Measurements from ENCODE around the gene SYNGAP1. TPM values are rescaled to one million over a fixed set of nuclear protein-coding genes. Genes with fewer than 3 reads are reported as not detected.
"Not testable (repeated sequence)": the region's sequence is repeated elsewhere in the genome, so short reads cannot be mapped to it uniquely, and the experiment has no call there.

The SYNGAP1 gene
- total RNA-seq, 2 experiments from 2014 or later = 43.6 to 45.6 TPM

GRCh38 chr6:33481192-33481591, 61.3 kb downstream of the SYNGAP1 start:
- ChIA-PET POLR2A (no interaction called here), CTCF (interaction anchor here (0.8 kb wide), 1 partner anchor 34 kb away, joined by 3 read pairs; no protein-coding TSS in a partner anchor)
- Mint-ChIP-seq H3K27ac (no peak overlapping the region), H3K9me3 (ENCODE audit: low read depth) (no peaks in the 10 kb centered on the region), H3K4me3 (no peak overlapping the region), H3K4me1 (no peaks in the 10 kb centered on the region), H3K36me3 (ENCODE audit: low read depth) (no peaks in the 10 kb centered on the region), H3K27me3 (no peaks in the 10 kb centered on the region)
- ATAC-seq (no peak), DNase-seq (no peak)
- intact Hi-C loops (cut with DNase I, micrococcal nuclease) = no loop called here

- CTCF ChIA-PET = interaction anchor here (0.6 kb wide), 1 partner anchor 1408 kb away, joined by 4 read pairs; no protein-coding TSS in a partner anchor
- ATAC-seq; H3K36me3 Mint-ChIP-seq (ENCODE audit: low read depth); H3K4me1 Mint-ChIP-seq; intact Hi-C loops (cut with DNase I, micrococcal nuclease); H3K9me3 Mint-ChIP-seq (ENCODE audit: low read depth); H3K27me3 Mint-ChIP-seq; H3K4me3 Mint-ChIP-seq; POLR2A ChIA-PET; DNase-seq; H3K27ac Mint-ChIP-seq: not testable (repeated sequence)
Observed at GRCh38 chr6:33482620-33483019, 62.8 kb downstream of the SYNGAP1 start.

GRCh38 chr6:33483678-33484077, 63.8 kb downstream of the SYNGAP1 start:
- ChIA-PET POLR2A (no interaction called here), CTCF (interaction anchor here (0.7 kb wide), 1 partner anchor 17 kb away, joined by 3 read pairs; no protein-coding TSS in a partner anchor)
- Mint-ChIP-seq H3K36me3 (ENCODE audit: low read depth) (no peaks in the 10 kb centered on the region), H3K27ac (no peak overlapping the region), H3K27me3 (peaks cover 2% of the 10 kb centered on the region), H3K4me1 (no peaks in the 10 kb centered on the region), H3K9me3 (ENCODE audit: low read depth) (no peaks in the 10 kb centered on the region), H3K4me3 (no peak overlapping the region)
- no peak for ATAC-seq
- intact Hi-C loops (cut with DNase I, micrococcal nuclease) = no loop called here
- no peak for DNase-seq

- POLR2A ChIA-PET; intact Hi-C loops (cut with DNase I, micrococcal nuclease); ATAC-seq; H3K9me3 Mint-ChIP-seq (ENCODE audit: low read depth); H3K27me3 Mint-ChIP-seq; H3K27ac Mint-ChIP-seq; H3K36me3 Mint-ChIP-seq (ENCODE audit: low read depth); DNase-seq; H3K4me3 Mint-ChIP-seq; CTCF ChIA-PET; H3K4me1 Mint-ChIP-seq: not testable (repeated sequence)
Observed at GRCh38 chr6:33484673-33485262, 64.9 kb downstream of the SYNGAP1 start.

GRCh38 chr6:33485680-33486079, 65.8 kb downstream of the SYNGAP1 start:
- H3K4me1 Mint-ChIP-seq; H3K27ac Mint-ChIP-seq; H3K9me3 Mint-ChIP-seq (ENCODE audit: low read depth); DNase-seq; CTCF ChIA-PET; POLR2A ChIA-PET; H3K27me3 Mint-ChIP-seq; ATAC-seq; H3K36me3 Mint-ChIP-seq (ENCODE audit: low read depth); intact Hi-C loops (cut with DNase I, micrococcal nuclease); H3K4me3 Mint-ChIP-seq: not testable (repeated sequence)

- Mint-ChIP-seq H3K4me3 (no peak overlapping the region), H3K9me3 (ENCODE audit: low read depth) (no peaks in the 10 kb centered on the region), H3K36me3 (ENCODE audit: low read depth) (no peaks in the 10 kb centered on the region), H3K27ac (no peak overlapping the region), H3K4me1 (no peaks in the 10 kb centered on the region), H3K27me3 (peaks cover 4% of the 10 kb centered on the region)
- DNase-seq (no peak), ATAC-seq (no peak)
- ChIA-PET CTCF (no interaction called here), POLR2A (no interaction called here)
- intact Hi-C loops (cut with DNase I, micrococcal nuclease) = no loop called here
Observed at GRCh38 chr6:33488339-33488738, 68.5 kb downstream of the SYNGAP1 start.

- no peaks in the 10 kb centered on the region for H3K4me1 Mint-ChIP-seq
- no peak for DNase-seq
- ATAC-seq = peak; percentile 42
- H3K9me3 Mint-ChIP-seq (ENCODE audit: low read depth) = no peaks in the 10 kb centered on the region
- H3K36me3 Mint-ChIP-seq (ENCODE audit: low read depth) = no peaks in the 10 kb centered on the region
- peaks cover 4% of the 10 kb centered on the region for H3K27me3 Mint-ChIP-seq
- H3K4me3 Mint-ChIP-seq = no peak overlapping the region
- ChIA-PET POLR2A (interaction anchor here (0.5 kb wide), 1 partner anchor 191 kb away, joined by 5 read pairs; no protein-coding TSS in a partner anchor), CTCF (interaction anchor here (0.6 kb wide), 1 partner anchor 1666 kb away, joined by 3 read pairs; no protein-coding TSS in a partner anchor)
- intact Hi-C loops (cut with DNase I, micrococcal nuclease) = no loop called here
- no peak overlapping the region for H3K27ac Mint-ChIP-seq
Observed at GRCh38 chr6:33490198-33490597, 70.3 kb downstream of the SYNGAP1 start.

GRCh38 chr6:33490621-33491020, 70.8 kb downstream of the SYNGAP1 start:
- no peak overlapping the region for H3K4me3 Mint-ChIP-seq
- CTCF ChIA-PET = interaction anchor here (1.1 kb wide), 1 partner anchor 13 kb away, joined by 4 read pairs; no protein-coding TSS in a partner anchor
- no peak overlapping the region for H3K27ac Mint-ChIP-seq
- ATAC-seq (no peak), DNase-seq (no peak)
- POLR2A ChIA-PET = interaction anchor here (0.5 kb wide), 1 partner anchor 191 kb away, joined by 5 read pairs; no protein-coding TSS in a partner anchor
- intact Hi-C loops (cut with DNase I, micrococcal nuclease) = no loop called here
- H3K27me3 Mint-ChIP-seq = peaks cover 4% of the 10 kb centered on the region
- H3K36me3 Mint-ChIP-seq (ENCODE audit: low read depth) = no peaks in the 10 kb centered on the region
- no peaks in the 10 kb centered on the region for H3K4me1 Mint-ChIP-seq
- H3K9me3 Mint-ChIP-seq (ENCODE audit: low read depth) = no peaks in the 10 kb centered on the region

GRCh38 chr6:33492093-33492492, 72.2 kb downstream of the SYNGAP1 start:
- DNase-seq = no peak
- peaks cover 2% of the 10 kb centered on the region for H3K27me3 Mint-ChIP-seq
- ChIA-PET POLR2A (no interaction called here), CTCF (no interaction called here)
- intact Hi-C loops (cut with DNase I, micrococcal nuclease) = no loop called here
- no peak overlapping the region for H3K4me3 Mint-ChIP-seq
- no peak overlapping the region for H3K27ac Mint-ChIP-seq
- ATAC-seq = no peak
- H3K36me3 Mint-ChIP-seq (ENCODE audit: low read depth) = no peaks in the 10 kb centered on the region
- no peaks in the 10 kb centered on the region for H3K4me1 Mint-ChIP-seq
- H3K9me3 Mint-ChIP-seq (ENCODE audit: low read depth) = no peaks in the 10 kb centered on the region

- ChIA-PET CTCF (interaction anchor here (0.6 to 0.8 kb wide), 2 partner anchors 13 to 127 kb away, joined by 3 read pairs; no protein-coding TSS in a partner anchor), POLR2A (no interaction called here)
- no peaks in the 10 kb centered on the region for H3K27me3 Mint-ChIP-seq
- no peak for ATAC-seq
- no peak overlapping the region for H3K4me3 Mint-ChIP-seq
- H3K27ac Mint-ChIP-seq = no peak overlapping the region
- intact Hi-C loops (cut with DNase I, micrococcal nuclease) = no loop called here
- DNase-seq = no peak
- H3K4me1 Mint-ChIP-seq = no peaks in the 10 kb centered on the region
- H3K36me3 Mint-ChIP-seq (ENCODE audit: low read depth) = no peaks in the 10 kb centered on the region
- H3K9me3 Mint-ChIP-seq (ENCODE audit: low read depth) = no peaks in the 10 kb centered on the region
Observed at GRCh38 chr6:33497157-33497556, 77.3 kb downstream of the SYNGAP1 start.

GRCh38 chr6:33502486-33502885, 82.6 kb downstream of the SYNGAP1 start:
- intact Hi-C loops (cut with DNase I, micrococcal nuclease) = no loop called here
- ATAC-seq (no peak), DNase-seq (no peak)
- no peaks in the 10 kb centered on the region for H3K36me3 Mint-ChIP-seq (ENCODE audit: low read depth)
- CTCF ChIA-PET = no interaction called here
- no peak overlapping the region for H3K4me3 Mint-ChIP-seq
- H3K27me3 Mint-ChIP-seq = no peaks in the 10 kb centered on the region
- no peak overlapping the region for H3K27ac Mint-ChIP-seq
- no peaks in the 10 kb centered on the region for H3K9me3 Mint-ChIP-seq (ENCODE audit: low read depth)
- H3K4me1 Mint-ChIP-seq = no peaks in the 10 kb centered on the region
- POLR2A ChIA-PET = no interaction called here

- peaks cover 3% of the 10 kb centered on the region for H3K27me3 Mint-ChIP-seq
- H3K4me1 Mint-ChIP-seq = no peaks in the 10 kb centered on the region
- no peak for ATAC-seq
- no peak overlapping the region for H3K4me3 Mint-ChIP-seq
- intact Hi-C loops (cut with DNase I, micrococcal nuclease) = loop anchor here in 1 of 2 experiments (1.0 kb wide), 1 partner anchor 17 kb away; no protein-coding TSS in a partner anchor
- no peak overlapping the region for H3K27ac Mint-ChIP-seq
- POLR2A ChIA-PET = interaction anchor here (0.6 kb wide), 1 partner anchor 48 kb away, joined by 3 read pairs; no protein-coding TSS in a partner anchor
- CTCF ChIA-PET = interaction anchor here (0.7 kb wide), 1 partner anchor 31 kb away, joined by 3 read pairs; no protein-coding TSS in a partner anchor
- H3K36me3 Mint-ChIP-seq (ENCODE audit: low read depth) = no peaks in the 10 kb centered on the region
- no peak for DNase-seq
- no peaks in the 10 kb centered on the region for H3K9me3 Mint-ChIP-seq (ENCODE audit: low read depth)
Observed at GRCh38 chr6:33504486-33504885, 84.6 kb downstream of the SYNGAP1 start.

Data from activated CD4-positive, alpha-beta T cell treated with anti-CD3 and anti-CD28 coated beads for 36 hours (primary cell).